ENCODE results near the gene MDC1. TPM values are rescaled to one million over a fixed set of nuclear protein-coding genes. Genes with fewer than 3 reads are reported as not detected.

MDC1 gene
- total and polyA plus RNA-seq, 2 experiments from 2014 or later: 17.2 to 32.7 TPM

DNA sequence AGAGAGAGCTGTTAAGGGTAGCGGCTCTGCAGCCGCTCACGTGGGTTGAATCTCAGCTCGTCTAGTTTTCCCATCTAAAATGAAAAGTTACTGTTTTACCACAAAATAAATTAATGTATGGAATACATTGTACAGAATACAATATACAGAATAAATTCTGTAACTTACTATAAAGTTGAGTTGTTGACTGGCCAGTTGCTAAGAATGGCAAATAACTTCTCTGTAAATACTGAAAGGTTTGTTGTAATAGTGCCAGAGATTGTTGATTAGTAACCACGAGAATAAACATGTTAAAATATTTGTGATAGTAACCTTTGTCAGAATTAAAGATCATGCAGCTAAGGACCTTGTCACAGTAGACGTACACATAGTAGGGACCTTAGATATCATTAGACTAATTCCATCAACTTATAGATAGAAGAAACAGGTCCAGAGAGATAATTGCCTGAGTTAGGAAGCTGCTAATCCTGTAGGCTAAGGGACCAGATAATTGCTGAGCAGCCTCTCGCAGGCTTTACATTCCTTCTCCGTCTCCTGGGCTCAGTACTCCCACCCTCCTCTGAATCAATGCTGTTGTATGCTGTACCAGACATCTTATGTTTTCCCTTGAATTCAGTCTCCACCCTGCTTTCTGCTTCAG is 25.8 kb downstream of the MDC1 start (continued):
- TF ChIP-seq, protein P1, sequence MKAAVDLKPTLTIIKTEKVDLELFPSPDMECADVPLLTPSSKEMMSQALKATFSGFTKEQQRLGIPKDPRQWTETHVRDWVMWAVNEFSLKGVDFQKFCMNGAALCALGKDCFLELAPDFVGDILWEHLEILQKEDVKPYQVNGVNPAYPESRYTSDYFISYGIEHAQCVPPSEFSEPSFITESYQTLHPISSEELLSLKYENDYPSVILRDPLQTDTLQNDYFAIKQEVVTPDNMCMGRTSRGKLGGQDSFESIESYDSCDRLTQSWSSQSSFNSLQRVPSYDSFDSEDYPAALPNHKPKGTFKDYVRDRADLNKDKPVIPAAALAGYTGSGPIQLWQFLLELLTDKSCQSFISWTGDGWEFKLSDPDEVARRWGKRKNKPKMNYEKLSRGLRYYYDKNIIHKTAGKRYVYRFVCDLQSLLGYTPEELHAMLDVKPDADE (IDR thresholded peaks at IDR 0.05): no peak
- no peak for TF ChIP-seq JUNB (IDR thresholded peaks at IDR 0.05; ENCODE audit: unreplicated experiment)
- TF ChIP-seq STAT1 (IDR thresholded peaks at IDR 0.05; ENCODE audit: unreplicated experiment): no peak
- no peak for TF ChIP-seq ZNF114 (CRISPR knock-in tag; IDR thresholded peaks at IDR 0.05)
- TF ChIP-seq, protein P2, sequence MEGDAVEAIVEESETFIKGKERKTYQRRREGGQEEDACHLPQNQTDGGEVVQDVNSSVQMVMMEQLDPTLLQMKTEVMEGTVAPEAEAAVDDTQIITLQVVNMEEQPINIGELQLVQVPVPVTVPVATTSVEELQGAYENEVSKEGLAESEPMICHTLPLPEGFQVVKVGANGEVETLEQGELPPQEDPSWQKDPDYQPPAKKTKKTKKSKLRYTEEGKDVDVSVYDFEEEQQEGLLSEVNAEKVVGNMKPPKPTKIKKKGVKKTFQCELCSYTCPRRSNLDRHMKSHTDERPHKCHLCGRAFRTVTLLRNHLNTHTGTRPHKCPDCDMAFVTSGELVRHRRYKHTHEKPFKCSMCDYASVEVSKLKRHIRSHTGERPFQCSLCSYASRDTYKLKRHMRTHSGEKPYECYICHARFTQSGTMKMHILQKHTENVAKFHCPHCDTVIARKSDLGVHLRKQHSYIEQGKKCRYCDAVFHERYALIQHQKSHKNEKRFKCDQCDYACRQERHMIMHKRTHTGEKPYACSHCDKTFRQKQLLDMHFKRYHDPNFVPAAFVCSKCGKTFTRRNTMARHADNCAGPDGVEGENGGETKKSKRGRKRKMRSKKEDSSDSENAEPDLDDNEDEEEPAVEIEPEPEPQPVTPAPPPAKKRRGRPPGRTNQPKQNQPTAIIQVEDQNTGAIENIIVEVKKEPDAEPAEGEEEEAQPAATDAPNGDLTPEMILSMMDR (conservative IDR thresholded peaks at IDR 0.05; ENCODE audit: low read depth in 2 of 2): no peak
- TF ChIP-seq, protein P3, sequence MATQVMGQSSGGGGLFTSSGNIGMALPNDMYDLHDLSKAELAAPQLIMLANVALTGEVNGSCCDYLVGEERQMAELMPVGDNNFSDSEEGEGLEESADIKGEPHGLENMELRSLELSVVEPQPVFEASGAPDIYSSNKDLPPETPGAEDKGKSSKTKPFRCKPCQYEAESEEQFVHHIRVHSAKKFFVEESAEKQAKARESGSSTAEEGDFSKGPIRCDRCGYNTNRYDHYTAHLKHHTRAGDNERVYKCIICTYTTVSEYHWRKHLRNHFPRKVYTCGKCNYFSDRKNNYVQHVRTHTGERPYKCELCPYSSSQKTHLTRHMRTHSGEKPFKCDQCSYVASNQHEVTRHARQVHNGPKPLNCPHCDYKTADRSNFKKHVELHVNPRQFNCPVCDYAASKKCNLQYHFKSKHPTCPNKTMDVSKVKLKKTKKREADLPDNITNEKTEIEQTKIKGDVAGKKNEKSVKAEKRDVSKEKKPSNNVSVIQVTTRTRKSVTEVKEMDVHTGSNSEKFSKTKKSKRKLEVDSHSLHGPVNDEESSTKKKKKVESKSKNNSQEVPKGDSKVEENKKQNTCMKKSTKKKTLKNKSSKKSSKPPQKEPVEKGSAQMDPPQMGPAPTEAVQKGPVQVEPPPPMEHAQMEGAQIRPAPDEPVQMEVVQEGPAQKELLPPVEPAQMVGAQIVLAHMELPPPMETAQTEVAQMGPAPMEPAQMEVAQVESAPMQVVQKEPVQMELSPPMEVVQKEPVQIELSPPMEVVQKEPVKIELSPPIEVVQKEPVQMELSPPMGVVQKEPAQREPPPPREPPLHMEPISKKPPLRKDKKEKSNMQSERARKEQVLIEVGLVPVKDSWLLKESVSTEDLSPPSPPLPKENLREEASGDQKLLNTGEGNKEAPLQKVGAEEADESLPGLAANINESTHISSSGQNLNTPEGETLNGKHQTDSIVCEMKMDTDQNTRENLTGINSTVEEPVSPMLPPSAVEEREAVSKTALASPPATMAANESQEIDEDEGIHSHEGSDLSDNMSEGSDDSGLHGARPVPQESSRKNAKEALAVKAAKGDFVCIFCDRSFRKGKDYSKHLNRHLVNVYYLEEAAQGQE (IDR thresholded peaks at IDR 0.05; ENCODE audit: unreplicated experiment): no peak
- no peak for TF ChIP-seq EZH2phosphoT487 (IDR thresholded peaks at IDR 0.05; ENCODE audit: unreplicated experiment)
- TF ChIP-seq EZH2 (IDR thresholded peaks at IDR 0.05; ENCODE audit: low read depth, unreplicated experiment): no peak
- no peak for TF ChIP-seq CREB1 (CRISPR knock-in tag; IDR thresholded peaks at IDR 0.05; ENCODE audit: low read depth)
- no peak for TF ChIP-seq POLR2AphosphoS5 (IDR thresholded peaks at IDR 0.05; ENCODE audit: low read depth)
- no peak for TF ChIP-seq NANOG (IDR thresholded peaks at IDR 0.05; ENCODE audit: borderline replicate concordance)
- TF ChIP-seq ZNF331 (CRISPR knock-in tag; IDR thresholded peaks at IDR 0.05; ENCODE audit: low read depth): no peak
